ENCODE results near the gene CEP72. TPM values are rescaled to one million over a fixed set of nuclear protein-coding genes. Genes with fewer than 3 reads are reported as not detected.

CEP72 gene
- total RNA-seq, 2 donors from 2014 or later, result 4.1 to 8.2 TPM

Other genes with a start within 250 kb of the CEP72 start
- gene EXOC3, start 169.2 kb upstream of the CEP72 start, total RNA-seq, result 10 to 100 TPM; 65.2 to 75.1 TPM
- 100 to 1,000 TPM in 1 of 2 donors, 10 to 100 TPM in 1; 78.1 to 170 TPM for gene SLC9A3, start 87.9 kb upstream of the CEP72 start, total RNA-seq
- gene TPPP, start 81.0 kb downstream of the CEP72 start, total RNA-seq, result 1 to 10 TPM; 3.9 to 6.3 TPM
- 10 to 100 TPM in 1 of 2 donors, 1 to 10 TPM in 1; 1.5 to 15.9 TPM for gene ZDHHC11B, start 172.4 kb downstream of the CEP72 start, total RNA-seq
- gene ZDHHC11, start 238.6 kb downstream of the CEP72 start, total RNA-seq, result 10 to 100 TPM in 1 of 2 donors, 1 to 10 TPM in 1; 2.7 to 27.8 TPM